ENCODE results near the gene LILRA6.
"Not testable (repeated sequence)": the region's sequence is repeated elsewhere in the genome, so short reads cannot be mapped to it uniquely, and the experiment has no call there.

The LILRA6 gene

DNA sequence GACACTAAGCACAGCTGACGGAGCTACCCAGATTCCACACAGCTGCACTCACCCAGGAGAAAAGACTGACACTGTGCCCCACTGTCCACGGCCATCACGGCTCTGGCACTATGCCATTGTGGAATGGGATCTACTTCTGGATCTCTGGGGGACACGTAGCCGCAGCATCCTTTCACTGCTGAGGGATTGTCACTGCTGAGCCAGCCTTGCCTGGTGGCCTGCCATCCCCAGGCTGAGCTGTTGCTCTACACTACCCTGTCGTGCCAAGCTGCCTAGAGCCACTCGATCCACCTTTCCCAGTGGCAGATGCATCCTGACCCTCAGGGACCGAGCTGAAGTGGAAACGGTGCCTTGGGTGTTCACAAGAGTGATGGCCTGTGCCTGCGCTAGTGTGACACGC lies 19.5 kb upstream of the LILRA6 start:
- no peak for DNase-seq

DNA sequence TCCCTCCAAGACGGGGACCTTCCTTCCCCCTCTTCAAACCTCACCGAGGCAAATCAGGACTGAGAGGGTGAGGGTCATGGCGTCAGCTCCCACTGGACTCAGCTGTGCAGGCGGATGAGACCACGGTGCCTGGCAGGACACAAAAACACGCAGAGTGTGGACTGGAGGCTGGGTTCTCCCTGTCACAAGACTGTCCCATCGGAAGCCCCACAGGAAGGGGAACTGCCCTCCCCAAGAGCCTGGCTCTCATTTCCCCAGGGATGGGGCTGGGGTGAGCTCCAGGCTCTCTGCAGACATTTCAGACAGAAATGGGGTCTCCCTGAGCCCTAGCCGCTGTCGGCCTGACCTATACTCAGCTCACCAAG lies 14.5 kb upstream of the LILRA6 start, which contains the start of gene LILRB5:
Gene LILRB5 (minus strand): TSS at position 158 of the 365 bp plus-strand sequence. CDS start 80 bp downstream, at position 78.
- no peak for DNase-seq

DNA sequence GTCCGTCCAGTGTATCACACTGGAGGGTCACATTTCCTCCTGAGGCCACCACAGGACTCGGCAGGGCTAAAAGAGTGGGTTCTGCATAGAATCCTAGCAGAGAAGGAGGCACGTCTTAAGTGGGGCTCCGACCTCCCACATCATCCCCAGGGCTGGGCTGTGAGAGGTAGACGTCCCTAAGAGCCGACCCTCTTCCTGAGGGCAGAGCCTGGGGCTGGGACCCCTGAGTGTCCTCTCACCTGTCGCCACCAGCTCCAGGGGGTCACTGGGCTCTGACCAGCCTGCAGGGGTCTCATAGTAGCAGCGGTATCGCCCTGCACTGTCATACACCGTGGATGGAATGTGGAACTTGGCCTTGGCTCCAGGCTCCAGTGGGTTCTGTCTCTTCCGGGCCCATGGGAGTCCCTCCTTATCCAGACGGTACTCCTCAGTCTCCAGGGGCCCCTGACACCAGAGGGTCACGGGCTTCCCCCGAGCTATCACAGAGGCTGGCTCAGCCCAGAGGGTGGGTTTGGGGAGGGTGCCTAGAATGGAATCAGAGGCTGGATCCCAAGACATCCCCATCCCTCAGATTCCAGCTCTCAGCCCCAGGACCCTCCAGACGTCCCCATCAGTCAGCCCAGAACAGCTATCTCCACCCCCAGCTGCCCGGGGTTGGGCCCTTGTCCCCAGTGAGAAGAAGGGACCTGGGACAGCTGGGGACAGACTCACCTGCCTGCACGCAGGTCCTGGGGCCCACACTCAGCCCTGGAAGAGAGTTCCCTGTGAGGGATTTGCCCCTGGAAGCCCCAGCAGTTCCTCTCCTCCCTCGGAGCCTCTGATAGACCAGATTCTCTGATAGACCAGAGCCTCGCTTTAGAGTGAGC lies 13.9 kb upstream of the LILRA6 start:
- no peak for DNase-seq

DNA sequence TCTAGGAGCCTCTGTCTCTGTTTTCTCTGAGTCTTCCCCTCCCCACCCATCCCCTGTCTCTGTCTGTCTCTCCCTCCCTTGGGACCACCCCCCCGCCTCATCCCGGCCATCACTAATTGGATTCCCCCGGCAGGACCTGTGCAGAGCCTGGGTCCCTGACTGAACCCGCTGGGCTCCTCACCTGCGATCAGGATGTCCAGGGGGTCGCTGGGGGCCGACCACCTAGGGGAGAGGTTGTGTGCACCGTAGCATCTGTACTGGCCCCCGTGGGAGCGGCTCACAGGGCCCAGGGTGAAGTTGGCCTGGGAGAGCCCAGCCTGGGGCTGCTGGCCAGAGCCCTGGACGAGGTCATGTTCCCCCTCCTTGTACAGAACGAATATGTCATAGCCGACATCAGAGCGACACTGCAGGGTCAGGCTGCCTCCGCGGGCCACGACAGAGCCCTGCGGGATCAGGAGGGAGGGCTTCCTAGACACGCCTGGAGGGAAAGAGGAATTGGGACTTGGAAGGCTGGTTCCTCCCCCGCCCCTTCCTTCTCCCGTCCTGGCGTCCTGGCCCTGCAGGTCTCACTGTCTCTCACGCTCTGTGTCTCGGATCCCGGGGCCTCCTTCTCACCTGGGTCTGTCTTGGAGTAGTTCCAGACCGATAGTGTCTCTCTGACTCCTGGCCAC lies 12.7 kb upstream of the LILRA6 start:
- no peak for DNase-seq

DNA sequence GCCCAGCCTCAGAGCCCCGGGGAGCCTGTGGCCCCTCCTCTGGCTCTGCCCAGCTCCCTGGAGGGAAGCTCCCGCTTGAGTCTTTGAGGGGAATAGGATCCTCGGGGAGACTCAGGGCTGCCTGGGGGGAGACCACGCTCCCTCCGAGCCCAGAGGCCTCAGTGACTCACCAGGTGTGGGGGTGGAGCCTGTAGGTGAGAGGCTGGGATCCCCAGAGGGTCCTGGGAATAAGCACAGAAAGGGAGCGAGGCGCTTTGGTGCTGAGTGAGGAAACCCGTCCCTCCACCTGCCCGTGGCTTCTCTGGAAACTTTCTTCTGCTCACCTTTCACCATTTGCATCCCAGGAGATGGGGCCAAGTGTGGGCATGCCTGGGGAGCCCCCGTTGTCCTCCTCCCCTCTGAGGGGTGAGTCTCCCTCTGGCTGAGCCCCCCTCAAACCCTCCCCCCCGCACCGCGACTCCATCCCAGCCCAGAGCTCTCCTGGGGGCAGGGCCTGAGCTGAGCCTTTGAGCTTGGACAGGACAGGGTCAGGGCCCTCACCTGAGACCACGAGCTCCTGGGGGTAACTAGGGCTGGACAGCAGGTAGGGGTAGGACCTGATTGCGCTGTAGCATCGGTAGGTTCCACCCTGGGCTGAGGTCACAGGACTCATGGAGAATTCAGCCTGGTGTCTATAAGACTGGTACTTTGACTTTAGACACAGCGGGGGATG lies 11.8 kb upstream of the LILRA6 start:
- DNase-seq = no peak

DNA sequence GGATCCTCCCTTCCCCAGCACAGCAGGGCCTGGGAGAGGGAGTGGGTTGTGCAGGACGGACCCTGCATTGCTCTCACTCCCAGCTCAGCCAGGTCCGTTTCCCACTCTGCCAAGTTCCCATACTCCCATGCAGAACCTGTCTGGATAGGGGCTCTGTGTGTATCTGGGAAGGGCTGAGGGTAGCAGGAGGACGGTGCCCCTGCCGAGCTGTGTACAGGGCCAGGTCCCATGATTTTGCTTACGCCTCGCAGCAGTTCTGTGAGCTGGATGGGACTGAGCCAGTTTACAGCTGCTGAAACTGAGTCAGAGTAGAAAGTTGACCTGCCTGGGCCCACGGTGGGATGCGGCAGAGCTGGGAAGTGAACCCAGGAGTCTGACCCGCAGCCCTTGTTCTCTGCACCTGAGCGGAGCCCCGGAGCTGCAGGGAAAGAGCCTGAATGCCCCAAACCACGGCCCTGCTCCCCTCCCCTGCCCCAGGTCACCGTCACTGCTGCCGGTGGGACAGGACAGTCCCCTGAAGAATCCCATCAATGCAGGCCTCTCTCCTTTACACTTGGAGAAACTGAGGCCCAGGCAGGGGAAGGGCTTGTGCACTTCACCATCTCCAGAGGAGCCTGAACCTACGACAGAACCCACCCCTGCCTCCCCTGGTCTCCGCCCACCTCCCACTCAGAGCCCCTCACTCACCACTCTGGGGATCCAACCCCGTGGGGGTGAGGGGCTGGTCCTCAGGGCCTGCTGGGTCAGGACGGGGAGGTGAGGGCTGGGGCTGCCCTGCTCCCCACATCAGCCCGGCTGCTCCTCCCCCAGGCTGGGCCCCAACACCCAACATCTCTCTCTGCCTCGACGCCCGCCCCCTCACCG lies 11.0 kb upstream of the LILRA6 start:
- DNase-seq = no peak

DNA sequence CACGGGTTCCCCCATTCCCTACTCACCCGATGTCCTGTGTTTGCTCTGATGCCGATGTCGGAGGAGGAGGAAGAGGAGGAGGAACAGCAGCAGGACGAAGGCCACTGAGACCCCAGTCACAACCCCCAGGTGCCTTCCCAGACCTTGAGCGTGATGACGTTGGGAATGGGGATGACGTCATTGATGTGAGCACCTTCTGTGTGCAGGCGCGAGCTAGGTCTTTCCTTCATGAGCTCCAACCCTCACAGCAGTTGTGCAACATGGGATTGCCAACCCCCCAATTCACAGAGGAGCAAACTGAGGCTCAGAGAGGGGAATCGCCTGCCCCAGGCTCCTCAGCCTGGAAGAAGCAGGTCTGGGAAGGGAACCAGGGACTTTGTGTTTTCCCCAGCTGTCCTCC lies 10.3 kb upstream of the LILRA6 start:
- no peak for DNase-seq

DNA sequence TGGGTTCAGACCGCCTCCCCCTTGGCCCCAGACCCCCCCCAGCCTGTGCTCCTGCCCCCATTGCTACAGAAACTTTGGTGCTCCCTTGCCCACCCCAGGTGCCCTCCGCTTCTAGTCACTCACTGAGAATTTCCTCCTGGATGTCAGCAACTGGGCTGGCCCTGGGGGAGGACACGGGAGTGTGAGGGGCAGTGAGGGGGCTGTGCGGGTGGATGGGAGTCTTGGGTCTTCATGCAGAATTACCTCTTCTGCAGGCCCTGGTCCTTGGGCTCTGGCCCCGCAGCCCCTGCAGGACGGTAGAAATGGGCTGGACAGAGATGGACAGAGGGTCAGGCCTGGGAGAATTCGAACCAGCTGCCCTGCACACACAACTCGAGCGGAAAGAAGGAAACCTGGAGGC lies 9.7 kb upstream of the LILRA6 start:
- DNase-seq = no peak

DNA sequence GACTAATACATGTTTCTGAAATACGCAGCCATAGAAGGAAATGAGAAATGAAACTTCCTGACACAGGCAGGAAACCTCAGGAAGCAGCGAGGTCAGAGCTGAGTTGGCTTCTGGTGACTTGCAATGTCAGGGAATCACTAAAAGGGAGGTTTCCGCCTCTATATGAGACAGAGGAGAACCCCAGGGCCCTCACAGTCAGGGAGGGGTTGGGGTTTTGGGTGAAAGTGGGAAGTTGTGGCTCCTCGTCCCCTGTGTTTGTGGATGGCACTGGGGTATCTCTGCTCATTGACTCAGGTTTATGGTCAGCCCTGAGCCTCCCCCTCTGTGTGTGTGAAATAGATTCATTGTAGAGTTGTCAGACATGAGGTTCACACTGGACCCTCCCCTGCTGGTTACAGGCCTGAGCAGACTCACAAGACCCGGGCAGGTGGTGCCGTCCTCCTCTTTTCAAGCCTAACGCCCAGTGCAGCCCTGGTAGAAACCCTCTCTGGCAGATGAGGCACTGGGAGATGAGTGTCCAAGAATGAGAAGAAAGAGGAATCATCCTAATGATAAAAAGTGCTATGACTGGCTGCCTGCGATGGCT lies 5.5 kb upstream of the LILRA6 start:
- peak; percentile 68 for DNase-seq

DNA sequence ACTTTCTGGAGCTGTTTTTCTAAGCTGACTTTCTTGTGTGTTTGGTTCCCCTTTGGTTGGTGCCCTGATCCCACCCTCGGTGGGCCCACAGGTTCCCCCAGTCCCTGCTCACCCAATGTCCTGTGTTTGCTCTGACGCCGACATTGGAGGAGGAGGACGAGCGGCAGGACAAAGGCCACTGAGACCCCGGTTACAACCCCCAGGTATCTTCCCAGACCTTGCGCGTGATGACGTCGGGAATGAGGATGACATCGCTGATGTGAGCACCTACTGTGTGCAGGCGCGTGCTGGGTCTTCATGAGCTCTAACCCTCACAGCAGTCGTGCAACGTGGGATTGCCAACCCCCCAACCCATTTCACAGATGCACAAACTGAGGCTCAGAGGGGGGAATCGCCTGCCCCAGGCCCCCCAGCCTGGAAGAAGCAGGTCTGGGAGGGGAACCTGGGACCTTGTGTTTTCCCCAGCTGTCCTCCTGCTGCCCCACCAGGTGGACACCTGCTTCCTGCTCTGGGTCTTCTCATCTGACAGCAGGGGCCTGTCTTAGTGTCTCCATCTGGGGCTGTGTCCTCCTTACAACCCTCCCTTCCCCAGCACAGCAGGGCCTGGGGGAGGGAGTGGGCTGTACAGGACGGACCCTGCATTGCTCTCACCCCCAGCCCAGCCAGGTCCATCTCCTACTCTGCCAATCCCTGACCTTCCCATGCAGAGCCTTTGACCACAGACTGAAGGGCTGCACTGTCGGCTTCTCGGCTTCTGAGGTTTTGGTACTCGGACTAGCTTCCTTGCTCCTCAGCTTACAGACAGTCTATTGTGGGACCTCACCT lies 4.7 kb upstream of the LILRA6 start:
- no peak for DNase-seq

DNA sequence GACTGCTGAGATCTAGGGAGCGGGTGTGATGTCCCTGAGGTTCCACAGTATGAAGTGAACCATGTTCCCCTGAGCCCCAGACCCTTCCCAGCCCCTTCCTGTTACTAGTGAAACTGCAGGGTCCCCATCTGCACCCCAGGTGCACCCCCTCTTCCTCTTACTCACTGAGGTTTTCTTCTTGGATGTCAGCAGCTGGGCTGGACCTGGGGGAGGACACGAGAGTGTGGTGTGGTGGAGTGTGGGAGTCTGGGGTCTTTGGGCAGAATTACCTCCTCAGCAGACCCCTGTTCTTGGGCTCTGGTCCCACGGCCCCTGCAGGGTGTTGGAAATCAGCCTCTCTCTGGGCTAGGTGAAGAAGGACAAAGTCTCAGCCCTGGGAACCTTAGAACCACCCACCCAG lies 3.3 kb upstream of the LILRA6 start:
- DNase-seq = no peak

DNA sequence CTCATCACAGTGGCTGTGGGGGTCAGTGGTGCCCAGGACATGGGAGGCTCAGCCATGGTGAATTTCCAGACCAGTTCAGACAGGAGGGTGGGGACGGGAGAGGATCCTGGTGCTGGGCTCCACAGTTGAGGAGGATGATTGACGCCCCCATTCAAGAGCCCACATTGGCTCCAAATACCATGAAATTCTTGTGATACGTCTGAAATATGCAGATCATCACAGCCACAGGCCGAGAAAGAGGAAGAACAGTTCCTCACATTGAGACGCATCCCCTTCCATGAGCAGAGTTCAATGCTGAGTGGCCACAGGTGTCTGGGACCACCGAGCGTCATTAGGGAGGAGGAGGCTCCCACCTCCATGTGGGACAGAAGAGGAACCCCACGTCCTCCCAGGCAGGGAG lies 1.2 kb upstream of the LILRA6 start:
- DNase-seq = not testable (repeated sequence)

DNA sequence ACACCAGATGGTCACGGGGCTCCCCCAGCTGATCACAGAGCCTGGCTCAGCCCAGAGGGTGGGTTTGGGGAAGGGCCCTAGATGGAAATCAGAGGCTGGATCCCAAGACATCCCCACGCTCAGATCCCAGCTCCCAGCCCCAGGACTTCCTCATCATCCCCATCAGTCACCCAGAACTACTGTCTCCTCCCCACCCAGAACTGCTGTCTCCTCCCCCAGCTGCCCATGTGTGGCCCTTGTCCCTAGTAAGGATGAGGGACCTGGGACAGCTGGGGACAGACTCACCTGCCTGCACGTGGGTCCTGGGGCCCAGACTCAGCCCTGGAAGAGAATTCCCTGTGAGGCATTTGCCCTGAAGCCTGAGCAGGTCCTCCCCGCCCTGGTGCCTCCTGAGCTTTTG lies 356 bp downstream of the LILRA6 start:
- DNase-seq = not testable (repeated sequence)

DNA sequence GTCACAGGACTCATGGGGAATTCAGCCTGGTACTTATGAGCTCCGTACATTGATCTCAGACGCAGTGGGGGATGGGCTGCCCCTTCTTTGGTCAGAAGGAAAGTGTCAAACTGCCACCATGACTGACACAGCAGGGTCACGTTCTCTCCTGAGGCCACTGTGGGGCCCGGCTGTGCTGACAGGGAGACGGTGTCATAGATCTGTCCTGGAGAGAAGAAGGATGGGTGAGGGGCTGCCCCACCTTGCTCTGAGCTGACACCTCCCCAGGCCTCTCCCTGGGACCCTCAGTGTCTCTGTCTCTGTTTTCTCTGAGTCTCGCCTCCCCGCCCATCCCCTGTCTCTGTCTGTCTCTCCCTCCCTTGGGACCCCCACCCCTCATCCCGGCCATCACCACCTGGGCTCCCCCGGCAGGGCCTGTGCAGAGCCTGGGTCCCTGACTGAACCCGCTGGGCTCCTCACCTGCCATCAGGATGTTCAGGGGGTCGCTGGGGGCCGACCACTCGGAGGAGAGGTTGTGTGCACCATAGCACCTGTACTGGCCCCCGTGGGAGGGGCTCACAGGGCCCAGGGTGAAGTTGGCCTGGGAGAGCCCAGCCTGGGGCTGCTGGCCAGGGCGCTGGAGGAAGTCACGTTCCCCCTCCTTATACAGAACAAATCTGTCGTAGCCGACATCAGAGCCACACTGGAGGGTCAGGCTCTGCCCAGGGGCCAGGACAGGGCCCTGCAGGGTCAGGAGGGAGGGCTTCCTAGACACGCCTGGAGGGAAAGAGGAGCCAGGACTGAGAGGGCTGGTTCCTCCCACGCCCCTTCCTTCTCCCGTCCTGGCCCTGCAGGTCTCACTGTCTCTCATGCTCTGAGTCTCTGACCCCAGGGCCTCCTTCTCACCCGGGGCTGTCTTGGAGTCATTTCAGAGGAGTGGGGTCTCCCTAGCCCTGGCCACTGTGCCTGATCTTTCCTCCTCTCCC lies 1.9 kb downstream of the LILRA6 start:
- DNase-seq = not testable (repeated sequence)

DNA sequence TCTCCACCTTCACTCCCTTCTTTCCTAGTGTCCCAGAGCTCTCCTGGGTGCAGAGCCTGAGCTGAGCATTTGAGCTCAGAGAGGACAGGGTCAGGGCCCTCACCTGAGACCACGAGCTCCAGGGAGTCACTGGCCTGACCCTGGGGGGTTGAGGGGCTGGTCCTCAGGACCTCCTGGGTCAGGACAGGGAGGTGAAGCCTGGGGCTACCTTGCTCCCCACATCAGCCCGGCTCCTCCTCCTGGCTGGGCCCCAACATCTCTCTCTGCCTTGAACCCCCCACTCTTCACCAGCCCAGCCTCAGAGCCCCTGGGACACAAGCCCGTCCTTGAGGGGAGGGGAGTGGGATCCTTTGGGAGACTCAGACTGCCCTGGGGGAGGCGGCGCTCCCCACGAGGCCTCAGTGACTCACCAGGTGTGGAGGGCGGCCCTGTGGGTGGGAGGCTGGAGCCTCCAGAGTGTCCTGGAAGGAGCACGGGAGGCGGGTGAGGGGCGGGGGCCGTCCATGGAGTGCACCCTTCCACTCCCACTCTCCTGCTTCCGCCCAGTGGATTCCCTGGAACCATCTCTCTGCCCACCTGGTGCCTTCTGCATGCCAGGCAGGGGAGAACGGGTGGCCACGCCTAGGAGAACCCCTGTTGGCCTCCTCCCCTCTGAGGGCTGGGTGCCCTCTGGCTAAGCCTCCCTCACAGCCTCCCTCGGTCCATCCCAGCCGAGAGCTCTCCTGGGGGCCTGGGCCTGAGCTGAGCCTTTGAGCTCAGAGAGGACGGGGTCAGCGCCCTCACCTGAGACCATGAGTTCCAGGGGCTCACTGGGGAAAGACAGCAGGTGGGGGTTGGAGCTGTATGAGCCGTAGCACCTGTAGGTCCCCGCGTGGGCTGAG lies 2.9 kb downstream of the LILRA6 start:
- not testable (repeated sequence) for DNase-seq

DNA sequence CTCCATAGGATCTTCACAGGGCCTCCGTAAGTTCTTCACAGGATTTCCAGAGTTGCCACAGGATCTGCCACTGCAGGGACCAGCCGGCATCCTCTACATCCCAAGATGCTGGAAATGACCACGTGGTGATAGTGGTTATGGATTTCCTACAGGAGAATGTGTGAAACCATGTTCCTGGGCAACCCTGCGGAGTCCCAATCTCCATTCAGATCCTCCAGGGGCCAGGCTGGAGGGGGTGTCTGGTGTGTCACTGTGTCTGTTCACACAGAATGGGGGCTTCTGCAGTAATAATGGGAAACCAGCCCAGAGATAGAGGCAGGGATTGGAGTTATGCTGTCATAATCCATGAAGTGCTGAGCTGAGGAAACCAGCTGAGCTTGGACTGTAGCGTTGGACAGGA lies 8.6 kb downstream of the LILRA6 start:
- no peak for DNase-seq

DNA sequence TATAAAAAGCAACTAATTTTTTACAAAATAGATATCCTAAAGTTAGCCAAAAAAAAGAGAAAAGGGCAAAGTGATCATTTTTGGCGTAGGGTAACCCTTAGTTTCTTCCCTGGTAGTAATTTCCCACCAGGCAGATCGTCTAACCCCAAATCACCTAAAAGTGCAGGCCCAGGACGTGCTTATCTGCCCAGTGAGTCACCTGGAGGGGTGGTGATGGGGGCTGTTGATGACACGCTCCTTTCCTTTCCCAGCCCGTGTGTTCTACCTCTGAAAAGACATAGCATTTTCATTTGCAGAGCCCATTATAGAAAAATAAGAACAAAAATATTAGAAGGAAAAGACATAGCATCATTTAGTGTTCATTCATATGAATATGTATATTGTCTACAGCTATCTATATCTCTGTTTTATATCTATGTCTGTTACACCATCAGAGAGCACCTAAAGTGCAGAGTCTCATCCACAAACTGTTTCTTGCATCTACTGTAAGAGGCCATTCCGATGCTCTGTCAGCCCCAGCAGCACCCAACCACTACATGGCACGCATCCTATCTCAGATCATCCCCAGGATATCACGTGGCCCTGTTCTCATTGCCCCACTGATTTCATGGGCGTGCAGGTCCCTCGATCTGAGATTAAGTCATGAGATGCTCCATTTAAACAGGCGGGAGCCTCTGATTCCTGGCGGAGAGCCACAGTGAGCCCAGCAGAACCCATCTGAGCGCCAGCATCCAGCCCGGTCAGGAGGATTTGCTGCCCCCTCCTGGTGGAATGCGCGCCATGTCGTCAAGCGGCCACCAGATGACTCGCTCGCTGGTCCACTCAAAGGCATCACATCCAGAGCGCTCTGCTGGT lies 11.3 kb downstream of the LILRA6 start:
- peak; percentile 90 for DNase-seq

DNA sequence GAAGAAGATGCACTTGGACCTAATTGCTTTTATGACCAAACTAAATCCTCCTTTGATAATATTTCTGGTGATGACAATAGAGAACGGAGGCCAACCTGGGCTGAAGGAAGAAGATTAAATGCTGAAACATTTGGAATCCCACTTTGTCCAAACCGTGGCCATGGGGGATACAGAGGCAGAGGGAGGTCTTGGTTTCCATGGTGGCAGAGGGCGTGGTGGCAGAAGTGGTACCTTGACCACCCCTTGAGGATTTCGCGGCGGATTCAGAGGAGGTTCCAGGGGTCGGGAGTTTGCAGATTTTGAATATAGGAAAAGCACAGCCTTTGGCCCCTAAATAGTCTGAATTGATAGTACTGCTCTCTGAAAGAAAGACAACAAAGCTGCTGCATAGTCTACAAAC lies 12.6 kb downstream of the LILRA6 start:
- DNase-seq = no peak
